Measurements from ENCODE around the gene LSM5. TPM values are rescaled to one million over a fixed set of nuclear protein-coding genes. Genes with fewer than 3 reads are reported as not detected.
"Not testable (repeated sequence)": the region's sequence is repeated elsewhere in the genome, so short reads cannot be mapped to it uniquely, and the experiment has no call there.

The LSM5 gene
- total RNA-seq, 2 donors from 2014 or later, result 77.4 to 103 TPM

DNA sequence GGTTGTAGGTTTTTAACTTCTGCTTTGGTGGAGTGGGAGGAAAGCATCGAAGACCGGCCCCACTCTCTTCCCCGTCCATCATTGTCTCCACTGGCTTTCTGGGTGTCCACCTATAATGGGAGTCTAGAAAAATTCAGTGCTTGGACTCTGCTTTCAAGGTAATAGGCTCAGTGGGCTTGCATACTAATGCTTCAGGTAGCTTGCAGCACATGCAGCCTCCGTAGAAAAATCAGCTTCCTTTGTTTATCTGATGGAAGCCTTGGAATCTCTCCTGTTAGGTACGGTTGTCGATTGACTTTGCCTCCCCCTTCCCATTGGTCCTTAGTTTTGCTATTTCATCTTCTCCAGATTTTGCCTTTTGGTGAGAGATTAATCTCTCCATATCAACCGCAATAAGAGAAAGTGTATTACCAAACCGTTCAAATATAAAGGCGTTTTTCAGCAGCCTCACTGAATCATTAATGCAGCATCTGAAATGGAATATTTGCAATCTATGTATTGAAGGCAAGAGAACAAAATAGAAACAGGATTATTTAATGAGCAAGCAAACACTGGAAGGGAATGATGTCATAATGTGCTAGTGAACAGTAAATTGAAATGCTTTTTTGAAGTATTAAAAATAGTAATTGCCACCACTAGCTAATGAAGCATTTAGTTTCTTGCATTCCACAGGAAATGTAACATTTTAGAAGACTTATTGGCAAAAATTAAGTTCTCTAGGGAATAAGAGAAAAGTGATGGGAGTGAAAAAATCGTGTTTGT, 6.1 kb upstream of the LSM5 start:
- ATAC-seq (replicated peaks in 1 of 2) (no peak), DNase-seq (no peak)
- peak overlapping the region; percentile 95 for H3K27ac Mint-ChIP-seq
- H3K4me1 Mint-ChIP-seq (ENCODE audit: low read depth), result peaks cover 48% of the 10 kb centered on the region
- peaks cover 10 to 17% of the 10 kb centered on the region in 2 donors for H3K36me3 Mint-ChIP-seq (ENCODE audit: insufficient read depth in 2 of 2)
- H3K27me3 Mint-ChIP-seq (ENCODE audit: low read depth), result no peaks in the 10 kb centered on the region
- peak overlapping the region; percentile 88 to 98 for H3K4me3 Mint-ChIP-seq
- no peaks in the 10 kb centered on the region for H3K9me3 Mint-ChIP-seq

DNA sequence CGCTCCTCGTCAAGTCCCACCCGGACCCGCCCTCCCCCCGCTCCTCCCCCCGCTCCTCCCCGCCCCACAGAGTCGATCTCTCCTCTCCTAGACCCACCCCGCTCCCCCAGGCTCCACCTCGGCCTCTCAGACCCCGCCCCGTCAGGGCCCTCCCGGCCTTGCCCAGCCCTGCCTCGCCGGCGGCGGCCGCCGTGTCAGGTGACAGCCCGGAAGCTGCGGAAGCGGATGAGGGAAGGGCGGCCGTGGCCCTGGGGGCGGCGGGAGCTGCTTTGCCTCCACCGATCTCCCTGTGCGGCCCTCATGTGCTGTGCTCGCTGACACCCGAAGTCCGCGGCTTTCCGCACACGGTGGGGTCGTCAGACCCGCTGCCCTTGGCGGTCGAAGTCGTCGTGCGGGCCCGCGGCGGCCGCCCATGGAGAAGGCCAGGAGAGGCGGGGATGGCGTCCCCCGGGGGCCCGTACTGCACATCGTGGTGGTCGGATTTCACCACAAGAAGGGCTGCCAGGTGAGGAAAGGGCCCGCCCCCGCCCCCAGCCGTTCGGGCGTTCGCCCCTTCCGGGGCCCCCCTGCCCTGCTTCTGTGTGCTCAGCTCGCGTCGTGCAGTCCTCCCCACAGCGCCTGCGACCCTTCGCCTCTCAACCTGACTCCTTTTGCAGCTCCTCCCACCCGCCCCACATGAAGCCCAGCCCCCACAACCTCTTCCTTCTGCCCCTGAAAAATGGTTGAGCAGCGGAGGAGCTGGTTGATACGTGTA, 5.3 kb upstream of the LSM5 start, which contains the start of gene AVL9:
Gene AVL9 (plus strand): TSS at position 192 of the 754 bp plus-strand sequence. CDS start 221 bp downstream, at position 413.
- ATAC-seq (replicated peaks in 1 of 2) (peak; percentile 96 to 97), DNase-seq (peak; percentile 99 to 100)
- no peaks in the 10 kb centered on the region for H3K9me3 Mint-ChIP-seq
- H3K36me3 Mint-ChIP-seq (ENCODE audit: insufficient read depth in 2 of 2), result peaks cover 9 to 15% of the 10 kb centered on the region in 2 donors
- H3K27ac Mint-ChIP-seq, result peak within 1 kb of the TSS; percentile 95
- H3K4me1 Mint-ChIP-seq (ENCODE audit: low read depth), result peaks cover 48% of the 10 kb centered on the region
- H3K27me3 Mint-ChIP-seq (ENCODE audit: low read depth), result no peaks in the 10 kb centered on the region
- peak within 1 kb of the TSS; percentile 88 to 98 for H3K4me3 Mint-ChIP-seq

DNA sequence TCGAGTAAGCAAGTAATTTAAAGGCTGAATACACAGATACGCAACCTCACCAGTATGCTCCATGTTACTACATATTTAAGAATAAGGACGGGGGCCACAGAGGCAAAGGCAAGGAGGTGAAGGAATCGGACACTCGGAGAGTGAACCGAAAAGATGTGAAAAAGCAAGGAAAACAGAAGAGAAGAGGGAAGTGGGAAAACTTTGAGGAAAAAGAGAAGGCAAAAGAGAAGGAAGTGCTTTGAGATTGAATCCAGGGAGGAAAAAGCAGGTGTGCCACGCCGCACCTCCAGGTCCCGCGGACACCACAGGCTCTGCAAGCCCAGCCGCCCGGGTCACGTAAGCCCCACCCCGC, 4.7 kb upstream of the LSM5 start:
- peaks cover 43% of the 10 kb centered on the region for H3K4me1 Mint-ChIP-seq (ENCODE audit: low read depth)
- ATAC-seq (replicated peaks in 1 of 2), result no peak
- DNase-seq, result no peak
- peak overlapping the region; percentile 64 for H3K27ac Mint-ChIP-seq
- peak overlapping the region; percentile 87 to 88 for H3K4me3 Mint-ChIP-seq
- no peaks in the 10 kb centered on the region for H3K27me3 Mint-ChIP-seq (ENCODE audit: low read depth)
- peaks cover 9 to 11% of the 10 kb centered on the region in 2 donors for H3K36me3 Mint-ChIP-seq (ENCODE audit: insufficient read depth in 2 of 2)
- H3K9me3 Mint-ChIP-seq, result no peaks in the 10 kb centered on the region

DNA sequence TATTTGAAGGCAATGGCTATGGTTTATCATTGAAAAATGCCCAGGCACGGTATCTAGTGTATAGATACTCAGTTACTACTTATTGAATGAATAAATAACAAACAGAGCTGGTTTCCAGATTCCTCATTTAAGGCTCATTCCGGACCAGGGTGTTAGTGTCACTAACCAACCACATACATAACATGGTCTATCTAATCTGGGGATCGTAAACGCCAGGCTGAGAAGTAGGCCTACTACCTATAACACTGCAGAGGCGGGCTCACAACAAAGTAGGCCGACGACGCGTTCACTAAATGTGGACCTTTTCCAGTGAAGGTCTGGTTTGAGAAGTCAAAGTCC, 423 bp downstream of the LSM5 start:
- DNase-seq (no peak), ATAC-seq (replicated peaks in 1 of 2) (peak in 1 of 2 donors; percentile 30)
- no peaks in the 10 kb centered on the region for H3K9me3 Mint-ChIP-seq
- no peaks in the 10 kb centered on the region for H3K27me3 Mint-ChIP-seq (ENCODE audit: low read depth)
- peaks cover 26% of the 10 kb centered on the region for H3K4me1 Mint-ChIP-seq (ENCODE audit: low read depth)
- peak overlapping the region; percentile 95 for H3K27ac Mint-ChIP-seq
- H3K4me3 Mint-ChIP-seq, result peak overlapping the region; percentile 82 to 91
- H3K36me3 Mint-ChIP-seq (ENCODE audit: insufficient read depth in 2 of 2), result peaks cover 2 to 16% of the 10 kb centered on the region in 2 donors

DNA sequence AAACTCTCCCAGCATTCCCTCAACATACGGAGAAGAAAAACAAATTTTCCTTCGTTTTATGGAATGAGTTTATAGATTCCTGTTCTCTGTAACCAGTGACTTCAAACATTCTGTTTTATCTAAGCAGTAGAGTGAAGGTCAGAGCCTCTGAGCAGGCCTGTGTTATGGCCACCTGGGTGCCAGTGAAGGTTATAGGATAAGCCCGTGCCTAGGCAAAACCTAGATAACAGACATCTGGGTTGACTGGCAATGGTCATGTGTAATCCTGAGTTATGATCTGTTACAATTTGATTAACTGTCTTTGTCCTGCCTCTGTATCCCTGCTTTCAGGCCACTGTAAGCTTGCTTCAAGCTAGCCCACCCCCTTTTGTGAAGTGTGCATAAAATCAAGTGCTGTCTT, 8.3 kb downstream of the LSM5 start:
- Mint-ChIP-seq H3K27ac (no peak overlapping the region), H3K4me3 (no peak overlapping the region), H3K36me3 (ENCODE audit: insufficient read depth in 2 of 2) (peaks cover 0 to 12% of the 10 kb centered on the region in 2 donors), H3K4me1 (ENCODE audit: low read depth) (no peaks in the 10 kb centered on the region), H3K27me3 (ENCODE audit: low read depth) (no peaks in the 10 kb centered on the region), H3K9me3 (no peaks in the 10 kb centered on the region)
- ATAC-seq (replicated peaks in 1 of 2) (no peak), DNase-seq (no peak)

DNA sequence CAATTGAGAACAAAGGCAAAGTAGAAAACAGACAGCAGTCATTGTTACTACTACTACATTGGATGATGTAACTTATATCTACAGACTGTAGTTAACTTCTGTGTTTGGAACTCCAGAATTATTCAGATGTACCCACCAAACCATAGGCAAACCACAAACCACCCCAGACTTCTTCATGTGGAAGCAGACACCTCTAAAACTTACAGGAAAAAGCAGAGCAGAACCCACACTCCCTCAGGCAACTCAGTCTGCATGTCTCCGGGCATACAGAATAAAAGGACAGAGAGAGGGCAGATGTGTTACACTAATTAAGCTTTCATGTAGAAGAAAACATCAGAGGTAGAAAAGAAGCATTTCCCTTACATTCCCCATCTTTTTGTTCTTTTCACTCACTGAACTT, 9.0 kb downstream of the LSM5 start:
- peak overlapping the region; percentile 16 for H3K27ac Mint-ChIP-seq

DNA sequence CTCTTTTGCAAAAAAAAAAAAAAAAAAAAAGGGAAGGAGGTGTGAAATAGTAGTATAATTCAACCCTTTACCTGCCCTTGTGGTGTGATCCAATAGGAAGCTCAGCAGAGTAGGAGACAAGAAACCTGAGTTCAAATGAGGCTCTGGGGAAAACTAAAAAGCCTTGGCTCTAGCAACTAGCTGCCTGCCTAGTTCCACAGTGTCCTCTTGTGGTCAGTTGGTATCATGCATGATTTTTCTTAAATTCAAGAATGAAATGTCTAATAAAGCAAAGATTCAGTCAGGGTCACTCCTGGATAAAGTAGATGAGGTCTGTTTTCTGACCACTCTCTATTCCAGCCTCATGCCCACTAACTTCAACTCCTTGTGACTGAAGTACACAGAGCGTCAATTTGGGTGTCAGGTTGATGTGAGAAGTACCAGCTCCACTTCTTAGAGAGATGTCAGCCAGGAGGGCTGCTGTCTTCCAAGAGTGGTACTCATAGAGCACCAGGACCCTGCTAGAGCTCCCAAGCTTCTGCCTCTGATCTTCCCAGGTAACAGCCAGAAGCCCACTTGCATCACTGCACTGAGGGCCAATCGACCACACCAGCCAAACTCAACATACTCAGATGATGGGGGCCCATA, 10.5 kb downstream of the LSM5 start:
- DNase-seq (no peak), ATAC-seq (replicated peaks in 1 of 2) (peak in 1 of 2 donors; percentile 25)
- no peaks in the 10 kb centered on the region for H3K4me1 Mint-ChIP-seq (ENCODE audit: low read depth)
- H3K27me3 Mint-ChIP-seq (ENCODE audit: low read depth), result no peaks in the 10 kb centered on the region
- H3K27ac Mint-ChIP-seq, result no peak overlapping the region
- no peaks in the 10 kb centered on the region for H3K9me3 Mint-ChIP-seq
- no peaks in the 10 kb centered on the region for H3K36me3 Mint-ChIP-seq (ENCODE audit: insufficient read depth in 2 of 2)
- H3K4me3 Mint-ChIP-seq, result no peak overlapping the region

More for the DNA sequence above, 9.0 kb downstream of the LSM5 start:
- DNase-seq (no peak), ATAC-seq (replicated peaks in 1 of 2) (no peak)
- Mint-ChIP-seq H3K4me1 (ENCODE audit: low read depth) (no peaks in the 10 kb centered on the region), H3K4me3 (no peak overlapping the region), H3K9me3 (no peaks in the 10 kb centered on the region), H3K36me3 (ENCODE audit: insufficient read depth in 2 of 2) (peaks cover 0 to 6% of the 10 kb centered on the region in 2 donors), H3K27me3 (ENCODE audit: low read depth) (no peaks in the 10 kb centered on the region)

DNA sequence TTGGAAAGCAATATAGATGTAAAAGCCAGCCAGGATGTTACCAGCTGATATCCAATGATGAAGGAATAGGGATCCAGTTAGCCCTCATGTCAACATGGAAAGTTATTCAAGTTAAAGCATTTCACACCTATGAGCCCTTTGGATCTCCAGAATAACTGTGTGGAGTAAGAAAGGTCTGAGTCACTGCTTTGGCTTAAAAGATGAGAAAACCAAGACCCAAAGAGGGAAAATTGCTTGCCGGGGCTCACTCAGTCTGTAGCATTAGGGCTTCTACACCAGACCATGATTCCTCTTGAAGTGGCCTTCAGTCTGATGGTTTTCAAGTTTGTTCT, 12.6 kb downstream of the LSM5 start:
- no peaks in the 10 kb centered on the region for H3K36me3 Mint-ChIP-seq (ENCODE audit: insufficient read depth in 2 of 2)
- no peak overlapping the region for H3K4me3 Mint-ChIP-seq
- H3K27ac Mint-ChIP-seq, result no peak overlapping the region
- ATAC-seq (replicated peaks in 1 of 2) (no peak), DNase-seq (no peak)
- H3K27me3 Mint-ChIP-seq (ENCODE audit: low read depth), result no peaks in the 10 kb centered on the region
- no peaks in the 10 kb centered on the region for H3K4me1 Mint-ChIP-seq (ENCODE audit: low read depth)
- no peaks in the 10 kb centered on the region for H3K9me3 Mint-ChIP-seq

DNA sequence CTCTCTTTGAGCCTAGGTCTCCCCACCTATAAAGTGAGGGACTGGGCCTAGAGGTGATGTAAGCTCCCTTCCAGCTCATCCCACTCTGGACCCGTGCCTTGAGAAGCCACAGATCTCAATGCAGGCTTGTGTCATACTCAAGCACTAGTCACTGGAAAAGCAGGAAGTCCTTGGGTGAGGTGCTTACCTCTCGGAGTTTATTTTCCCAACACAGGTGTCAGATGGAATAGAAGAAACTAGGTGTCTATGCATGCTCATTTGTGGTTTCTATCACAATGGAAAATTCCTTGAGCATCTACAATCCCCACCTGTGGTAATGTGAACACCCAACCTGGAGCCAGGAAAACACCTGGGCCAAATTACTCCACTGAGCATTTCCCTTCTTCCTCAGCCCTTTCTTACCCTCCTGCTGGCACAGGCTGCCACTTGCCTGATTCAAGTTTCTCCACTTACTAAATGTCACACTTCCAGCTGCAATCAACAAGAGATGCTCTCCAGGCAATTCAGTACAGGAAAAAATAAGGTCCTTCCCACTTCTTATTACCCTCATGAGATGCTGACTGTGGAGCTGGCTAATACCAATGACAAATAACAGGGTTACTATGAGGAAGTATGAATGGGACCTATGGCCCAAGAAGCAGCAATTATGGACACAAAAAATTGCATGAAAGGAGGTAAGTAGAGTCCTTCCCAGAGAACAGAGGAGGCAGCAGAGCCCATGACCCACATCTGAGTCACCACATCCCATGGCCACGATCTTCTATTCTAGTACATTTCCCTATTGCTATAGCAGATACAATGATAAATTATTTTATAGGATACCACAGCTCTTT, 13.1 kb downstream of the LSM5 start:
- no peaks in the 10 kb centered on the region for H3K36me3 Mint-ChIP-seq (ENCODE audit: insufficient read depth in 2 of 2)
- no peaks in the 10 kb centered on the region for H3K27me3 Mint-ChIP-seq (ENCODE audit: low read depth)
- H3K27ac Mint-ChIP-seq, result no peak overlapping the region
- DNase-seq (no peak), ATAC-seq (replicated peaks in 1 of 2) (no peak)
- no peaks in the 10 kb centered on the region for H3K4me1 Mint-ChIP-seq (ENCODE audit: low read depth)
- H3K4me3 Mint-ChIP-seq, result no peak overlapping the region
- no peaks in the 10 kb centered on the region for H3K9me3 Mint-ChIP-seq

DNA sequence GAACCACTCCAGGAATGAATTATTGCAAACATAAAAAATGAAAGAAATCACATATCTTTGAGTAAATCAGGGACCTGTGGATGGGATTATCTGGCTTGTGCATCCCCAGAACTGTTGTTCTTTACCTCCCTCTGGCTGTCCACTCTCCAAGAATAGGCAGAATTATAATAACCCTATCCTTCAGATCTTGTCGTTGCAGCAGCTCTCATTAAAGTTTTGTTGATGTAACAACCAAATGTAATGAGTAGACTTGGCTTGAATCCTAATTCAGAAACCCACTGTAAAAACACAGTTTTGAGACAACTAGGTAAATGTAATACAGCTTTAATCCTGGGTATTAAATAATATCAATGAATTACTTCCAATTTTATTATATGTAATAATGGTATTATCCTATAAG, 16.2 kb downstream of the LSM5 start:
- Mint-ChIP-seq H3K27ac (no peak overlapping the region), H3K27me3 (ENCODE audit: low read depth) (no peaks in the 10 kb centered on the region), H3K36me3 (ENCODE audit: insufficient read depth in 2 of 2) (no peaks in the 10 kb centered on the region), H3K4me3 (no peak overlapping the region), H3K4me1 (ENCODE audit: low read depth) (no peaks in the 10 kb centered on the region), H3K9me3 (no peaks in the 10 kb centered on the region)
- DNase-seq (no peak), ATAC-seq (replicated peaks in 1 of 2) (no peak)

DNA sequence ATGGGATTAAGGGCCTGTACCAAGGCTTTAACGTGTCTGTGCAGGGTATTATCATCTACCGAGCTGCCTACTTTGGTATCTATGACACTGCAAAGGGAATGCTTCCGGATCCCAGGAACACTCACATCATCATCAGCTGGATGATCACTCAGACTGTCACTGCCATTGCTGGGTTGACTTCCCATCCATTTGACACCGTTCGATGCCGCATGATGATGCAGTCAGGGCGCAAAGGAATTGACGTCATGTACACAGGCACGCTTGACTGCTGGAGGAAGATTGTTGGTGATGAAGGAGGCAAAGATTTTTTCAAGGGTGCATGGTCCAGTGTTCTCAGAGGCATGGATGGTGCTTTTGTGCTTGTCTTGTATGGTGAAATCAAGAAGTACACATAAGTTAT, 18.2 kb downstream of the LSM5 start:
- H3K9me3 Mint-ChIP-seq, result no peaks in the 10 kb centered on the region
- H3K36me3 Mint-ChIP-seq (ENCODE audit: insufficient read depth in 2 of 2), result no peaks in the 10 kb centered on the region
- no peaks in the 10 kb centered on the region for H3K4me1 Mint-ChIP-seq (ENCODE audit: low read depth)
- no peak for DNase-seq
- ATAC-seq (replicated peaks in 1 of 2), result no peak
- no peak overlapping the region for H3K4me3 Mint-ChIP-seq
- H3K27ac Mint-ChIP-seq, result no peak overlapping the region
- no peaks in the 10 kb centered on the region for H3K27me3 Mint-ChIP-seq (ENCODE audit: low read depth)

DNA sequence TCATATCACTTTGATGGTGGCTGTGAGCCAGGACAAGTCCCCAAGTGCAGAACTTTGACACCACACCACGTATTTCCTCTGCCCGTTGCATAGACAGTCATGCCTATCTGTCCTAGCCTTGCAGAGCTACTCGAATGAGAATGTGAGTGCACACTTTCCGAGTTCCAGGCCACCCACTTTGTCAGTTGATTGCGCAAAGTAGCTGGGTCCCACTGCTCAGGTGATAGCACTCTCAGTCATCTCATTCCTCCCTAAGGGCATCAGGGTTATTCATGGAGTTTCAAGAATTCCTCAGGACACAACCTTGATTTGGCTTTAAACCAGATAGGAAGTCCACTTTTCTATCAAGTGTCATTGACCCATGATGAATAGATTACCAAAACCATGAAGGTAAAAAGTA, 19.3 kb downstream of the LSM5 start:
- no peak overlapping the region for H3K27ac Mint-ChIP-seq
- ATAC-seq (replicated peaks in 1 of 2) (no peak), DNase-seq (no peak)
- no peaks in the 10 kb centered on the region for H3K27me3 Mint-ChIP-seq (ENCODE audit: low read depth)
- H3K36me3 Mint-ChIP-seq (ENCODE audit: insufficient read depth in 2 of 2), result no peaks in the 10 kb centered on the region
- no peaks in the 10 kb centered on the region for H3K9me3 Mint-ChIP-seq
- H3K4me1 Mint-ChIP-seq (ENCODE audit: low read depth), result no peaks in the 10 kb centered on the region
- H3K4me3 Mint-ChIP-seq, result no peak overlapping the region

DNA sequence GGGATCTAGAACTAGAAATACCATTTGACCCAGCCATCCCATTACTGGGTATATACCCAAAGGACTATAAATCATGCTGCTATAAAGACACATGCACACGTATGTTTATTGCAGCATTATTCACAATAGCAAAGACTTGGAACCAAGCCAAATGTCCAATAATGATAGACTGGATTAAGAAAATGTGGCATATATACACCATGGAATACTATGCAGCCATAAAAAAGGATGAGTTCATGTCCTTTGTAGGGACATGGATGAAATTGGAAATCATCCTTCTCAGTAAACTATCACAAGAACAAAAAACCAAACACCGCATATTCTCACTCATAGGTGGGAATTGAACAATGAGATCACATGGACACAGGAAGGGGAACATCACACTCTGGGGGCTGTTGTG, 20.2 kb downstream of the LSM5 start:
- not testable (repeated sequence) for H3K4me3 Mint-ChIP-seq; H3K9me3 Mint-ChIP-seq; DNase-seq; H3K27ac Mint-ChIP-seq; H3K27me3 Mint-ChIP-seq (ENCODE audit: low read depth); H3K36me3 Mint-ChIP-seq (ENCODE audit: insufficient read depth in 2 of 2); H3K4me1 Mint-ChIP-seq (ENCODE audit: low read depth); ATAC-seq (replicated peaks in 1 of 2)

All from activated T-cell treated with anti-CD3 and anti-CD28 coated beads, Interleukin-2, amount 50 U/mL, for 72 hours (primary cell).